Uterus (tissue), 2 donors: Measurements from ENCODE around the gene CDC42SE2.

Experiments
- POLR2A ChIP-seq, 2 donors: fragments of 450-650 bp; IDR thresholded peaks; one replicate each; pipeline ENCODE4 v1.6.1; 2016; ENCODE audit warnings: antibody characterized with exemption in 2 of 2, mild to moderate bottlenecking in 1 of 2, moderate library complexity in 1 of 2
- TF ChIP-seq, protein P1 (sequence below), 4 experiments: fragments of 200-600 bp in 2 of 4; fragments of 450-650 bp in 2 of 4; sonication (generic) in 2 of 4; IDR thresholded peaks; one replicate each; pipeline ENCODE4 v1.5.1; 2016 to 2019; ENCODE audit warnings: antibody characterized with exemption in 4 of 4, mild to moderate bottlenecking in 2 of 4, moderate library complexity in 1 of 4

GRCh38 chr5:131396630-131397273 lies 132.9 kb downstream of the CDC42SE2 start:
- TF ChIP-seq, protein P1, sequence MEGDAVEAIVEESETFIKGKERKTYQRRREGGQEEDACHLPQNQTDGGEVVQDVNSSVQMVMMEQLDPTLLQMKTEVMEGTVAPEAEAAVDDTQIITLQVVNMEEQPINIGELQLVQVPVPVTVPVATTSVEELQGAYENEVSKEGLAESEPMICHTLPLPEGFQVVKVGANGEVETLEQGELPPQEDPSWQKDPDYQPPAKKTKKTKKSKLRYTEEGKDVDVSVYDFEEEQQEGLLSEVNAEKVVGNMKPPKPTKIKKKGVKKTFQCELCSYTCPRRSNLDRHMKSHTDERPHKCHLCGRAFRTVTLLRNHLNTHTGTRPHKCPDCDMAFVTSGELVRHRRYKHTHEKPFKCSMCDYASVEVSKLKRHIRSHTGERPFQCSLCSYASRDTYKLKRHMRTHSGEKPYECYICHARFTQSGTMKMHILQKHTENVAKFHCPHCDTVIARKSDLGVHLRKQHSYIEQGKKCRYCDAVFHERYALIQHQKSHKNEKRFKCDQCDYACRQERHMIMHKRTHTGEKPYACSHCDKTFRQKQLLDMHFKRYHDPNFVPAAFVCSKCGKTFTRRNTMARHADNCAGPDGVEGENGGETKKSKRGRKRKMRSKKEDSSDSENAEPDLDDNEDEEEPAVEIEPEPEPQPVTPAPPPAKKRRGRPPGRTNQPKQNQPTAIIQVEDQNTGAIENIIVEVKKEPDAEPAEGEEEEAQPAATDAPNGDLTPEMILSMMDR (IDR thresholded peaks at IDR 0.05), result no peak
- TF ChIP-seq POLR2A (IDR thresholded peaks at IDR 0.05), result no peak
